SU-DHL-6 (cell line): ENCODE measurements around the gene PRPF40A.

Source experiments
- EZH2phosphoT487 ChIP-seq: fragments of 200-600 bp; sonication (generic), shearing (Covaris generic); conservative IDR thresholded peaks from 2 replicates; pipeline ENCODE4 v1.6.1; 2018; ENCODE audit warnings: mild to moderate bottlenecking, antibody characterized with exemption, low read length, moderate library complexity, mixed read lengths
- TF ChIP-seq, protein P1 (sequence below): fragments of 200-600 bp; sonication (generic); IDR thresholded peaks from one replicate; pipeline ENCODE4 v1.5.1; 2017; ENCODE audit warnings: antibody characterized with exemption, mild to moderate bottlenecking, low read length, moderate library complexity; ENCODE audit not compliant: insufficient read depth, poor library complexity, severe bottlenecking

DNA sequence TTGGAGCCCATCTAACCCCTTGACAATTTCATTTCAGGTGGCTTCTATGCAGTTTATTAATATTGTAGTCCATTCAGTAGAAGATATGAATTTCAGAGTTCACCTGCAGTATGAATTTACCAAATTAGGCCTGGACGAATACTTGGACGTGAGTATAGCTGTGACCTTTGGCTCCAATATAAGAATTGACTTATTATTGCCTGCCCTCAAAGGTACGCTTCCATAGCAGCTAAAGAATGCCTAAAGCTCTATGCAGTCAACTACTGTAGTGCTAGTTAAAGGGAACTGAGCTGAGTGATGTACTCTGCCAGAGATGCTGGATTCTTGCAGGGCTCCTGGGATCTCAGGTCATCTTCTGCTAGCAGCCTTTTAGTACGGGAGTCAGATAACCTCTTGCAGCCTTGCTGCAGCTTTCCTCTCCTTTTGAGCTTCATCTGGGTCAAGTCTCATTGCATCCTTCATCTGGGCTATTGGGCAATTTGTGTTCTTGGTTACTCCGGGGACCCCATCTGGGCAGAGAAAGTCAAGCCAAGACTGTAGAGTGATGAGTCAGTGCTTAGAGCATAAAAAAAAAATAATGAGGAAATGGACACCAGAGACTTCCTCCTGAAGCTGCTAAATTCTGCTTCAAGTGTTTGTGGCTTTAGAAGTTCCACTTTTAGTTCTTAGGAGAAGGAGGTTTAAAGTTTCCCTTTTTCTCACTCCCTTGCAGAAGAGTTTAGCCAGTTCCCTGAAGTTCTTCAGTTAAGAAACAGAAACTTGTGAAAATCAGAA, 105.6 kb downstream of the PRPF40A start:
- TF ChIP-seq, protein P1, sequence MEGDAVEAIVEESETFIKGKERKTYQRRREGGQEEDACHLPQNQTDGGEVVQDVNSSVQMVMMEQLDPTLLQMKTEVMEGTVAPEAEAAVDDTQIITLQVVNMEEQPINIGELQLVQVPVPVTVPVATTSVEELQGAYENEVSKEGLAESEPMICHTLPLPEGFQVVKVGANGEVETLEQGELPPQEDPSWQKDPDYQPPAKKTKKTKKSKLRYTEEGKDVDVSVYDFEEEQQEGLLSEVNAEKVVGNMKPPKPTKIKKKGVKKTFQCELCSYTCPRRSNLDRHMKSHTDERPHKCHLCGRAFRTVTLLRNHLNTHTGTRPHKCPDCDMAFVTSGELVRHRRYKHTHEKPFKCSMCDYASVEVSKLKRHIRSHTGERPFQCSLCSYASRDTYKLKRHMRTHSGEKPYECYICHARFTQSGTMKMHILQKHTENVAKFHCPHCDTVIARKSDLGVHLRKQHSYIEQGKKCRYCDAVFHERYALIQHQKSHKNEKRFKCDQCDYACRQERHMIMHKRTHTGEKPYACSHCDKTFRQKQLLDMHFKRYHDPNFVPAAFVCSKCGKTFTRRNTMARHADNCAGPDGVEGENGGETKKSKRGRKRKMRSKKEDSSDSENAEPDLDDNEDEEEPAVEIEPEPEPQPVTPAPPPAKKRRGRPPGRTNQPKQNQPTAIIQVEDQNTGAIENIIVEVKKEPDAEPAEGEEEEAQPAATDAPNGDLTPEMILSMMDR: no peak
- TF ChIP-seq EZH2phosphoT487: no peak
